ENCODE data around the gene TARBP2.

The TARBP2 gene

GRCh38 chr12:53500776-53501614, at the start of gene TARBP2:
TSS of gene TARBP2 (plus strand) at chr12:53501283. CDS start at chr12:53501409, 126 bp downstream.
- Histone ChIP-seq H3K4me3 (ENCODE audit: low read length) (peak within 1 kb of the TSS; percentile 79), H3K27me3 (ENCODE audit: insufficient read depth, low read length) (no peaks in the 10 kb centered on the region), H3K27ac (ENCODE audit: low read length) (peak within 1 kb of the TSS; percentile 98), H3K9me3 (ENCODE audit: insufficient read depth, low read depth, low read length) (no peaks in the 10 kb centered on the region), H3K9ac (ENCODE audit: low read depth, low read length) (peak within 1 kb of the TSS; percentile 94), H3K36me3 (ENCODE audit: insufficient read depth, low read depth, low read length) (peaks cover 33% of the 10 kb centered on the region), H3K4me1 (ENCODE audit: insufficient read depth, low read length) (peaks cover 25% of the 10 kb centered on the region)

- no peaks in the 10 kb centered on the region for H3K9me3 ChIP-seq (ENCODE audit: insufficient read depth, low read depth, low read length)
- H3K4me1 ChIP-seq (ENCODE audit: insufficient read depth, low read length): no peaks in the 10 kb centered on the region; the same call in 1 of the 2 replicates
- peak within 1 kb of the TSS; percentile 95 for H3K27ac ChIP-seq (ENCODE audit: low read length)
- H3K4me3 ChIP-seq (ENCODE audit: low read length): peak within 1 kb of the TSS; percentile 99
- peaks cover 44% of the 10 kb centered on the region for H3K36me3 ChIP-seq (ENCODE audit: insufficient read depth, low read depth, low read length)
- H3K9ac ChIP-seq (ENCODE audit: low read depth, low read length): peak within 1 kb of the TSS; percentile 98
- H3K27me3 ChIP-seq (ENCODE audit: insufficient read depth, low read length): no peaks in the 10 kb centered on the region
Observed at GRCh38 chr12:53451661-53452158, 49.4 kb upstream of the TARBP2 start, which contains the start of gene PCBP2. TSS of gene PCBP2 (plus strand) at chr12:53452102. CDS start at chr12:53454801, 2,699 bp downstream.

- no peaks in the 10 kb centered on the region for H3K27me3 ChIP-seq (ENCODE audit: insufficient read depth, low read length)
- H3K36me3 ChIP-seq (ENCODE audit: insufficient read depth, low read depth, low read length): peaks cover 51% of the 10 kb centered on the region
- no peaks in the 10 kb centered on the region for H3K9me3 ChIP-seq (ENCODE audit: insufficient read depth, low read depth, low read length)
- H3K27ac ChIP-seq (ENCODE audit: low read length): peak overlapping the region; percentile 95
- no peaks in the 10 kb centered on the region; the same call in 1 of the 2 replicates for H3K4me1 ChIP-seq (ENCODE audit: insufficient read depth, low read length)
- H3K4me3 ChIP-seq (ENCODE audit: low read length): peak overlapping the region; percentile 99
- peak overlapping the region; percentile 98 for H3K9ac ChIP-seq (ENCODE audit: low read depth, low read length)
Observed at GRCh38 chr12:53452159-53453077, 48.7 kb upstream of the TARBP2 start.

GRCh38 chr12:53453953-53454640, 47.0 kb upstream of the TARBP2 start:
- H3K27ac ChIP-seq (ENCODE audit: low read length): no peak overlapping the region
- no peaks in the 10 kb centered on the region; the same call in 1 of the 2 replicates for H3K4me1 ChIP-seq (ENCODE audit: insufficient read depth, low read length)
- H3K36me3 ChIP-seq (ENCODE audit: insufficient read depth, low read depth, low read length): peaks cover 64% of the 10 kb centered on the region
- H3K9ac ChIP-seq (ENCODE audit: low read depth, low read length): peak overlapping the region; percentile 98; the same call in 1 of the 2 replicates
- no peaks in the 10 kb centered on the region for H3K9me3 ChIP-seq (ENCODE audit: insufficient read depth, low read depth, low read length)
- H3K27me3 ChIP-seq (ENCODE audit: insufficient read depth, low read length): no peaks in the 10 kb centered on the region
- peak overlapping the region; percentile 99 for H3K4me3 ChIP-seq (ENCODE audit: low read length)

GRCh38 chr12:53454707-53455106, 46.4 kb upstream of the TARBP2 start:
- Histone ChIP-seq H3K4me3 (ENCODE audit: low read length) (peak overlapping the region; percentile 99; the same call in 1 of the 2 replicates), H3K27ac (ENCODE audit: low read length) (no peak overlapping the region), H3K9ac (ENCODE audit: low read depth, low read length) (no peak overlapping the region), H3K4me1 (ENCODE audit: insufficient read depth, low read length) (no peaks in the 10 kb centered on the region; the same call in 1 of the 2 replicates), H3K27me3 (ENCODE audit: insufficient read depth, low read length) (no peaks in the 10 kb centered on the region), H3K9me3 (ENCODE audit: insufficient read depth, low read depth, low read length) (no peaks in the 10 kb centered on the region), H3K36me3 (ENCODE audit: insufficient read depth, low read depth, low read length) (peaks cover 70% of the 10 kb centered on the region)

GRCh38 chr12:53456654-53457366, 44.3 kb upstream of the TARBP2 start:
- Histone ChIP-seq H3K4me1 (ENCODE audit: insufficient read depth, low read length) (peaks cover 3% of the 10 kb centered on the region; the same call in 1 of the 2 replicates), H3K27me3 (ENCODE audit: insufficient read depth, low read length) (no peaks in the 10 kb centered on the region), H3K9ac (ENCODE audit: low read depth, low read length) (no peak overlapping the region), H3K9me3 (ENCODE audit: insufficient read depth, low read depth, low read length) (no peaks in the 10 kb centered on the region), H3K4me3 (ENCODE audit: low read length) (no peak overlapping the region), H3K36me3 (ENCODE audit: insufficient read depth, low read depth, low read length) (peaks cover 91% of the 10 kb centered on the region), H3K27ac (ENCODE audit: low read length) (no peak overlapping the region)

- Histone ChIP-seq H3K27ac (ENCODE audit: low read length) (no peak overlapping the region), H3K4me3 (ENCODE audit: low read length) (no peak overlapping the region), H3K9ac (ENCODE audit: low read depth, low read length) (no peak overlapping the region), H3K9me3 (ENCODE audit: insufficient read depth, low read depth, low read length) (no peaks in the 10 kb centered on the region), H3K27me3 (ENCODE audit: insufficient read depth, low read length) (no peaks in the 10 kb centered on the region), H3K36me3 (ENCODE audit: insufficient read depth, low read depth, low read length) (peaks cover 100% of the 10 kb centered on the region), H3K4me1 (ENCODE audit: insufficient read depth, low read length) (peaks cover 8% of the 10 kb centered on the region; the same call in 1 of the 2 replicates)
Observed at GRCh38 chr12:53459097-53459496, 42.0 kb upstream of the TARBP2 start.

- H3K4me3 ChIP-seq (ENCODE audit: low read length): no peak overlapping the region
- H3K9me3 ChIP-seq (ENCODE audit: insufficient read depth, low read depth, low read length): no peaks in the 10 kb centered on the region
- no peak overlapping the region for H3K27ac ChIP-seq (ENCODE audit: low read length)
- H3K4me1 ChIP-seq (ENCODE audit: insufficient read depth, low read length): peaks cover 8% of the 10 kb centered on the region; the same call in 1 of the 2 replicates
- H3K36me3 ChIP-seq (ENCODE audit: insufficient read depth, low read depth, low read length): peaks cover 100% of the 10 kb centered on the region
- H3K27me3 ChIP-seq (ENCODE audit: insufficient read depth, low read length): no peaks in the 10 kb centered on the region
- H3K9ac ChIP-seq (ENCODE audit: low read depth, low read length): no peak overlapping the region
Observed at GRCh38 chr12:53461059-53461458, 40.0 kb upstream of the TARBP2 start.

GRCh38 chr12:53461591-53461990, 39.5 kb upstream of the TARBP2 start:
- no peak overlapping the region for H3K9ac ChIP-seq (ENCODE audit: low read depth, low read length)
- H3K27ac ChIP-seq (ENCODE audit: low read length): no peak overlapping the region
- peaks cover 100% of the 10 kb centered on the region for H3K36me3 ChIP-seq (ENCODE audit: insufficient read depth, low read depth, low read length)
- peaks cover 8% of the 10 kb centered on the region; the same call in 1 of the 2 replicates for H3K4me1 ChIP-seq (ENCODE audit: insufficient read depth, low read length)
- H3K27me3 ChIP-seq (ENCODE audit: insufficient read depth, low read length): no peaks in the 10 kb centered on the region
- no peaks in the 10 kb centered on the region for H3K9me3 ChIP-seq (ENCODE audit: insufficient read depth, low read depth, low read length)
- H3K4me3 ChIP-seq (ENCODE audit: low read length): no peak overlapping the region

GRCh38 chr12:53462935-53463334, 38.1 kb upstream of the TARBP2 start:
- no peak overlapping the region for H3K9ac ChIP-seq (ENCODE audit: low read depth, low read length)
- peaks cover 100% of the 10 kb centered on the region for H3K36me3 ChIP-seq (ENCODE audit: insufficient read depth, low read depth, low read length)
- no peaks in the 10 kb centered on the region for H3K9me3 ChIP-seq (ENCODE audit: insufficient read depth, low read depth, low read length)
- H3K4me3 ChIP-seq (ENCODE audit: low read length): no peak overlapping the region
- no peak overlapping the region for H3K27ac ChIP-seq (ENCODE audit: low read length)
- H3K27me3 ChIP-seq (ENCODE audit: insufficient read depth, low read length): no peaks in the 10 kb centered on the region
- peaks cover 8% of the 10 kb centered on the region; the same call in 1 of the 2 replicates for H3K4me1 ChIP-seq (ENCODE audit: insufficient read depth, low read length)
